IPS-15b (cell line): ENCODE measurements around the gene ANKRD36C.
A peak's percentile ranks its signal among the peaks of the same experiment; 100 is the strongest.
"Not testable (repeated sequence)": the region's sequence is repeated elsewhere in the genome, so short reads cannot be mapped to it uniquely, and the experiment has no call there.

Source experiments
- H3K27me3 ChIP-seq: one replicate; pipeline ENCODE4 v1.6.1; 2013; ENCODE audit warnings: low read length; ENCODE audit not compliant: control insufficient read depth, insufficient read depth
- H3K36me3 ChIP-seq: one replicate; pipeline ENCODE4 v1.6.1; 2013; ENCODE audit warnings: low read length; ENCODE audit not compliant: control insufficient read depth, insufficient read depth
- H3K4me1 ChIP-seq: one replicate; pipeline ENCODE4 v1.6.1; 2013; ENCODE audit warnings: mild to moderate bottlenecking, low read length; ENCODE audit not compliant: control insufficient read depth, insufficient read depth
- H3K4me3 ChIP-seq: one replicate; pipeline ENCODE4 v1.5.1; 2013; ENCODE audit warnings: low read depth, low read length
- H3K9ac ChIP-seq: one replicate; pipeline ENCODE4 v1.6.1; 2013; ENCODE audit warnings: low read depth, mild to moderate bottlenecking, low read length
- H3K9me3 ChIP-seq: one replicate; pipeline ENCODE4 v1.6.1; 2013; ENCODE audit warnings: mild to moderate bottlenecking, low read length; ENCODE audit not compliant: control insufficient read depth, insufficient read depth

ANKRD36C gene

GRCh38 chr2:96021142-96021541 lies 29.5 kb upstream of the ANKRD36C start:
- not testable (repeated sequence) for H3K36me3 ChIP-seq, H3K9ac ChIP-seq, H3K27me3 ChIP-seq, H3K4me1 ChIP-seq, H3K4me3 ChIP-seq, H3K9me3 ChIP-seq

DNA sequence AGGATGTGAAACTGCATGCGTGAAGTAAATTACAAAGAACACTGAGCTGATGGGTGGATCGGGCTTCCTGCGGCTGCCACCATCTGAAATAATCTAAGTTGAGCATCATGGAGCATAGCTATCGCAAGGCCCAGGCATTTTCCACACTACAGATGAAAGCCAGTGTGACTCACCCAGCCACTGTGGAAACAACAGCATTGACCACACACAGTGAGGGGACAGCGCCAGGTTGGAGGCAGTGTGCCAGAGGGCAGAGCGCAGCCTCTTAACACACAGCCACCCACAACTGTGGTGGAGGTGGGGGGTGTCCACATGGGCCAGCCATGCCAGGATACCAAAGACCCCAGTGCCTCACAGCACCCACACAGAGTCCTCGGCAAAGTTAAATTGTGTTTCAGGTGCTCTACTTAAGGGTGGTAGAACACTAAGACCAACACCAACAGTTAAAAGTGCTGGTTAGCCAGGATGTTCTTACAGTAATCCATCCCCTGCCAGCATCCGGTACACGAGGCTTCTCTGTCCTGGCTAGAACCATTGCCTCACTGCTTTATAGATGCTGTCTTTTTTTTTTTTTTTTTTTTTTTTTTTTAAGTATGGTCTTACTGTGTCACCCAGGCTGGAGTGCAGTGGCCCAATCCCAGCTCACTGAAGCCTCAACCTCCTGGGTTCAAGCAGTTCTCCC lies 28.4 kb upstream of the ANKRD36C start:
- not testable (repeated sequence) for H3K9me3 ChIP-seq, H3K27me3 ChIP-seq, H3K9ac ChIP-seq, H3K4me3 ChIP-seq, H3K36me3 ChIP-seq, H3K4me1 ChIP-seq

DNA sequence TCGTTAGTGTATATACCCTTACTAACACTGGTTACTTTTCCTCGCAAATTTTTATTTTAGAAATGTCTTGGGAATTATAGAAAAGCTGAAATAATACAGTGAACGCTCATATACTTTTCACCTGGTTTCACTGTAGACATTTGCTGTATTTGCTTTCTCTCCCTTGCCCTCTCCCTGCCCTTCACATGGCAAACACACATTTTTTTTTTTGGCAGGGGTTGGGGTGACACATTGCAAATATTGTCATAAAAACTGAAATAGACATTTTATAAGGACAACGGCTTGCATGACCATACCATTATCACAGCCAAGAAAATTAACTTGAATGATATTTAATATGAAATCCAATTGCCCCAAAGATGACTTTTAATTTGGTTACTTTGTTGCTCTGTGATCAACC lies 24.7 kb upstream of the ANKRD36C start:
- not testable (repeated sequence) for H3K9me3 ChIP-seq, H3K4me3 ChIP-seq, H3K27me3 ChIP-seq, H3K4me1 ChIP-seq, H3K9ac ChIP-seq, H3K36me3 ChIP-seq

- H3K27me3 ChIP-seq, H3K4me1 ChIP-seq, H3K4me3 ChIP-seq, H3K9me3 ChIP-seq, H3K36me3 ChIP-seq, H3K9ac ChIP-seq: not testable (repeated sequence)
Observed at GRCh38 chr2:96012792-96013264, 21.2 kb upstream of the ANKRD36C start.

GRCh38 chr2:96012086-96012791 lies 20.6 kb upstream of the ANKRD36C start:
- not testable (repeated sequence) for H3K36me3 ChIP-seq, H3K27me3 ChIP-seq, H3K9ac ChIP-seq, H3K4me1 ChIP-seq, H3K9me3 ChIP-seq, H3K4me3 ChIP-seq

GRCh38 chr2:96011129-96011455 lies 19.5 kb upstream of the ANKRD36C start:
- H3K27me3 ChIP-seq, H3K36me3 ChIP-seq, H3K9me3 ChIP-seq, H3K4me1 ChIP-seq, H3K9ac ChIP-seq: not testable (repeated sequence)
- peak overlapping the region; percentile 46 for H3K4me3 ChIP-seq

DNA sequence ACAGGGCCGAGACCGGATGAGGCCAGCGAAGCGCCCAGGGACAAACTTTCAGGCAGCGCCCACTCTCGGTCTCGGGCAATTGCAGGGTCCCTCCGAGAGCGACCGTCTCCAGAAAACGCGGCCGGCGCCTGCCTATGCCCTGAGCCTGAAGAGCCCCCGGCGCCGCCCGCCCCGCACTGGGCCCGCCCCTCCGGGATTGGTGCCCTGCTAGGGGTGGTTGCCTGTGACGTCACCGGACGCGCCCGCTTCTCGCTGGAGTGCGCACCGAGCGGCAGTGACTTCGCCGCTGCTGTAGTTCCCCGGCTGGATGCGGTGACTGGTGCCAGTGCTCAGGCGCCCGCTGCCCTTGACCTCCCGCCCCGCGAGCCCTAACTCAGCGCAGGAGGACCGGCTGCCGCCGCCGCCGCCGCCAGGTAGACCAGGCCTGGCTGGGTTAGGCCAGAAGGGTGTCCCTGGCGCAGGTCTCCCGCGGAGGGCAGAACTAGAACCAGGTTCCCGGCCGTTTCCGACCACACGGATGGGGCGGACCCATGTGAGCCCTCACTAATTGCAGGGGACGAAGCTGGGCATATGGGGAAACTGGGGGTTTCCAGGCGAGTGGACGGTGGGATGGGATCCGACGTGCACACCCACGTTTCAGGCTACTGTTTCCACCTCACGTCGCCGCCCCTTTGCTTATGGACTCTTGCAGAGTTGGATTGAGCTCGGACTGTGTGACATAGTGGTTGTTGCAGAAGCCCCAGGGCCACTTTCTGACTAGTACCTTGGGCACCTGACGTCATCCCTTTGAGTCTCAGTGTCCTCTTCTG lies 18.9 kb upstream of the ANKRD36C start:
- not testable (repeated sequence) for H3K9ac ChIP-seq, H3K9me3 ChIP-seq, H3K36me3 ChIP-seq, H3K27me3 ChIP-seq, H3K4me1 ChIP-seq
- peak overlapping the region; percentile 49 for H3K4me3 ChIP-seq

DNA sequence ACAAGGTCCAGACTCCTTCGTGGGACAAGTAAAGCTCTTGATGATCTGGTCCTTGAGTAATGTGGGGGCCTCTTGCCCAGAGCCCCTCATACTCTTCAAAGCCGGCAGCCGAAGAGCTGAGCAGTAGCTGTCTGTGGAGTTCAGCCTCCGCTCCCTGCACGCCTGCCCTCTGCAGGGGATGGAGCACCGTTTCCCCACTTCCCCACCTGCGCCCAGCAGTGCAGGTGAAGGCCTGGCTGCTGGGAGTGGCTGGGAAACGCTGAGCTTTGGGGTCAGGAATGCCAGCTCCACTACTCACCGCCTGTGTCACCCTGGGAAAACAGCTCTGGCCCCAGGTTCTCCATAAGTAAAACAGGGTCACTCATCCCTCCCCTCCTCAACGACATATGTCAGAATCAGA lies 18.2 kb upstream of the ANKRD36C start:
- not testable (repeated sequence) for H3K36me3 ChIP-seq, H3K4me1 ChIP-seq, H3K9ac ChIP-seq, H3K27me3 ChIP-seq, H3K9me3 ChIP-seq
- peak overlapping the region; percentile 49 for H3K4me3 ChIP-seq

DNA sequence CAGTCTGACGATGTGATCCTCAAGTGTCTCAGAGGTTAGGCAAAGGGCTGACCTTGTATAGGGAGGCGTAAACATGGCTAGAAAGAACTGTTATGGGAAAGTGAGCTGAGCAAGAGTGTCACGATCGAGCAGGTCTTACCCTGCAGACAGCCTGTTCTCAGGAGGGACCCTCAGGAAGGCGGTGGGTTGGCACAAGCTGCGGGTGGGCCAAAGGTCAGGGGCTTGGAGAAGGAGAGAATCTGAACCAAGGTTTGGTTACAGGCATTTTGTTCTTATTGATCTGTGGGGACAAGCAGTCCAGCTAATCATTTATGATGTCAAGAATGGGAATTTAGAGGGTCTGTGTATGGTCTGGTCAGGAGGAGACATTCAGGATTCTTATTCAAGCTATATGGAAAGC lies 16.4 kb upstream of the ANKRD36C start:
- H3K27me3 ChIP-seq, H3K36me3 ChIP-seq, H3K9ac ChIP-seq, H3K9me3 ChIP-seq, H3K4me3 ChIP-seq, H3K4me1 ChIP-seq: not testable (repeated sequence)

DNA sequence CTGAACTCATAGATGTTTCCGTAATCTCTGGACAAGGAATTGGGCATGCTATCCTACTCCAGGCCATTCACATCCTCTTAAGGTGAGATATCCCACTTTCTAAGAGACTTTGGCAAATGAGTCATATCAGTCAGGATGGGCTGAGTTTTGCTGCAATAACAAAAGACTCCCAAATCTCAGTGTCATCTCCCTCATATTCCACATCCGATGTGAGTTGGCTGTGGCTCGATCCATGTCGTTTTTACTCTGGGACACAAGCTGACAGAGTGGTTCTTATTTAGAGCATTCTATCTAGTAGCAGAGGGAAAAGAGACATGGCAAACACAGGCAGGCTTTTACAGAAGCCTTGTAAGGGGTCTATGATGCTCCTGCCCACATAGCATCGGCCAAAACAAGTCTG lies 14.6 kb upstream of the ANKRD36C start:
- H3K9ac ChIP-seq, H3K9me3 ChIP-seq, H3K36me3 ChIP-seq, H3K27me3 ChIP-seq, H3K4me3 ChIP-seq, H3K4me1 ChIP-seq: not testable (repeated sequence)

- not testable (repeated sequence) for H3K9me3 ChIP-seq, H3K4me1 ChIP-seq, H3K27me3 ChIP-seq, H3K36me3 ChIP-seq
- peak overlapping the region; percentile 37 for H3K9ac ChIP-seq
- H3K4me3 ChIP-seq, result peak overlapping the region; percentile 55
Observed at GRCh38 chr2:95992520-95993272, 1.1 kb upstream of the ANKRD36C start.
